GM19468 (cell line): ENCODE results near the gene PRPS1L1.

Source experiments
- ATAC-seq: cut with Tn5 transposase; IDR thresholded peaks from one replicate; pipeline ENCODE4 v1.9.1; 2021; ENCODE audit warnings: mild to moderate bottlenecking, moderate library complexity, moderate number of reproducible peaks; ENCODE audit not compliant: unreplicated experiment; ENCODE audit errors: extremely low read depth

Gene PRPS1L1

DNA sequence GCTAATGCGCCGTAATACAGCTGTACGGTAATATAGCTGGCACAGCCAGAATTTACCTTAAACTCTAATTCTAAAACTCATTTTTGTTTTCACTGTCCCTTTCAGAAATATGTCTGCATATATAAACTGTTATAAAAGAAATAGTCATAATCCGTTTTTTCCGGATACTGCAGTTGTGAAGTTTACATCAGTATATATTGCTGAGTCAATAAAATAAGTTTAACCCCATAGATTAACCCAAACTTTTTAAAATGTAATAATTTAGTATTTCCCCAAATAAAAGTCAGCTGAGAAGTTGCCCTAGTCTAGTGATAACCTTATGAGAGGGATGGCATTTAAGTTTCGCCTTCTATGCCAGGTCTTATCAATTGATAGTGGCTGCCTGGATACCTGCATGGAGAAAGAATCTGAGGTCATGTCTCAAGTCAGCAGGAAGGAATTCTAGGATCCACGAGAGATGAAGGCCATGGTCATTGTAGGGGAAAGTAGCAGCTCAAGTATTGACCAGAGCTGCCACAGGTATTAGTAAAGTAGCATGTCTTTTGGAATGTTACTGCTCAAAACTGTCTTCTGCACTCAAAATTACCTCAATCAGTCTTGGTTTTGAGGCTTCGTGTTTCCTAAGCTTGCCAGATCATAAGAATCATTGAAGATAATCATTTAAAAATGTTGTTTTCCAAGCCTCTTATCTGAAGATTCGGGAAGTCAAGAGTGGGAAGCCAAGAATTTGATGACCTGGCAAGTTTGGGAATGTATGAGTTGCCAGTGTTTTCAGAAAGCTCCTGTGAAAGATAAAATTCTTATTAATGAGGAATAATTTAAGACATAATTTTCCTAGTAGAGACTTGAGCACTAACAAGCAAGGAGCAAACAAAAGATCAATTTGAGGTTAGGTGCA, 10.8 kb downstream of the PRPS1L1 start:
- no peak for ATAC-seq

DNA sequence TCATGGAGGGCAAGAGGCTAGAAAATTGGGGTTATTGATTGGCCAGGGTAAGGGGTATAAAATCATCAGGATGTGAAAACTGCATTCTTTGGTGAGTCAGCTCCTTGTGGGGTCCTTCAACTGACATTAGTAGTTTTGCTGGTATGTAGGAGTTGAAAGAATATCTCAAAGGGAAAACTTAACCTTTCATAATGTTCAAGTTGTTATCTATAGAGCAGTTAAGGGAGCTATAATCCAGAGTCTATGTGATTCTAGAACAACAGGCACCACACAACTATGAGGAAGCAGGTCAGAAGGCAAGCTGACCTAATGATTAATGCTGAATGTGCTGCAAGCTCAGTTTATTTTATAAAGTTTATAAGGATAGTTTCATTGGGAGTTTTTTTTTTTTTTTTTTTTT, 13.7 kb downstream of the PRPS1L1 start:
- ATAC-seq: no peak

GRCh38 chr7:18004372-18004771, 23.3 kb downstream of the PRPS1L1 start:
- no peak for ATAC-seq

- ATAC-seq: no peak
Measured at GRCh38 chr7:18003286-18003994, 24.2 kb downstream of the PRPS1L1 start.

- ATAC-seq: no peak
Measured at GRCh38 chr7:17998692-17999091, 29.0 kb downstream of the PRPS1L1 start.

DNA sequence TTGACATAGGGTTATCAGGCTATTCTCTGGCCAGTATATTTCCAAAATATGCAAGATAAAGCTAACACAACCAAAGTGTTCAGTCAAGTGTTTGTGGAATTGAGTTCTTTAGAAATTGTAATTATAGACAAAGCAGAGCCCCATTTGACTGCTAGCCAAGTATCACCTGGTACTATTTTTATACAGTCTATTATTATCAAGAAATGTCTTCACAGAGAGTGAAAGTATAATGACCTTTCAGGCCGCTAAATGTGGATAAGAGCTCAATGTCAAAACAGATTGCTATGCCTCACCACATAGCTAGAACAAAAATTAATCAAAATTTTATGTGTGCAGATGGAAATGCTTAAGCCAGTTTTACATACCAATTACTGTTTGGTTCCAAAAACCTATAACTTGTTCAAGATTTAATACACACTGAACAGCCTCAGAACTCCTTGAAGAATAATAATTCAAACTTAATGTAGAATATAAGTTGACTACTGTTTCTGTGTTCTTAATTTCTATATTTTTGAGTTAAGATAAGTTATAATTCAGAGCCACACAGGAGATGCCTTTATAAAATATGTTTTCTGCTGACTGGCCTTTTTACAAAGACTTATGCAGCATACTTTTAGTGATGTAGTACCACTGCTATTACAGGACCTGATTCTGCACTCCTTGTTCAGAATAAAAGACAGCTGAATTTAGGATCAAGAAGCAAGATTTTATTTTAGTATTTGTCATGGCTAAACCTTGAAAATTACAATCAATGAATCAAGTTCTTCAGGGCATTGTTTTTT, 31.0 kb downstream of the PRPS1L1 start:
- ATAC-seq: no peak

- no peak for ATAC-seq
Measured at GRCh38 chr7:17996040-17996439, 31.6 kb downstream of the PRPS1L1 start.

GRCh38 chr7:17994079-17994850, 33.4 kb downstream of the PRPS1L1 start:
- ATAC-seq: no peak

- no peak for ATAC-seq
Measured at GRCh38 chr7:17991866-17992648, 35.6 kb downstream of the PRPS1L1 start.

DNA sequence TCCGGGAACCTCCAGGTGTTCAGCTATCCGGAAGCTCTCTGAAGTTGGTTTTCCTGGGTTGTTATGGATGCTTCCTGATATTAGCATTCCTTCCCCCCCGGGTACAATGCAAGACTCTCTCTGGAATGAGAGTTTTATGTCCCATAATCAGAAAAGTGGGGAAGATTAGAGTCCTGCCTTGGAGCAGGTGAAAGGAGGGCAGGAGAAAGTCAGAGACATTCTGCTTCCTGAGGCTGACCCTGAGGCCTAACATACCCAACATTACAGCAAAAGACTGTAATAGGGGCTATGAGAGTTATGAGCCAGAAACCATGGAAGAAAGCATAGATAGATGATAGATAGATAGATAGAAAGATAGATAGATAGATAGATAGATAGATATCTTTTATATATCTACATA, 36.9 kb downstream of the PRPS1L1 start:
- no peak for ATAC-seq

DNA sequence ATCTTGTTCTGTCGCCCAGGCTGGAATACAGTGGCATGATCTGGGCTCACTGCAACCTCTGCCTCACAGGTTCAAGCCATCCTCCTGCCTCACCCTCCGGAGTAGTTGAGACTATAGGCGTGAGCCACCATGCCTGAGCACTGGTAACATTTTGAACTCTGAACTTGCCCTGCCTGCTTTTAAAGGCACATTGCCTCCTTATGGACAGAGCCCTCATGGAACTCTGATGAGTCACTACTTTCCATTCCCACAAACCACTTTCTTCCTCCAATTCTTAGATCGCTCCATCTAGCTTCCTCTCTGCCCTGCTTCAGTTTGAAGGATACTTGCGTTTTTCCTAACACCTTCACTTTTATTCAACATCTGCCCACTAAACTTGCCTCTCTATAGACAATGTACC, 38.1 kb downstream of the PRPS1L1 start:
- no peak for ATAC-seq

- no peak for ATAC-seq
Measured at GRCh38 chr7:17988858-17989257, 38.8 kb downstream of the PRPS1L1 start.

DNA sequence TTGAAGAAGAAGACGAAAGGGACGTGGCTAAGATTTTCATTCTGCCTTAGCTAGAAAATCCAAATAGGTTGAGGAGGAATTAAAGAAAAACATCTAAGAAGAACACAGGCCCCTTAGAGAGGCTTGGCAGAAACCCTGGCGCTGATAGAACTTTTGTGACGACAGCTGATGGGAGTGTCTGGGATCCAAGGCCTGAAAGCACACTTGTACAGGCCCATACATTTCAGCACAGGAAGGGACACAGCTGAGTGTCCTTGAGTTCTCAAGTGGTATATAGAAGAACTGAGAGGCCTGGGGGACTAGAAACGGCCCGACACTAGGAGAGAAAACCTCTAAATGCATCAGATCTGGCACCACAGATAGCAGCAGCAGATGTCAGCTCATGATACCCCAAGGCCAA, 39.5 kb downstream of the PRPS1L1 start:
- no peak for ATAC-seq

DNA sequence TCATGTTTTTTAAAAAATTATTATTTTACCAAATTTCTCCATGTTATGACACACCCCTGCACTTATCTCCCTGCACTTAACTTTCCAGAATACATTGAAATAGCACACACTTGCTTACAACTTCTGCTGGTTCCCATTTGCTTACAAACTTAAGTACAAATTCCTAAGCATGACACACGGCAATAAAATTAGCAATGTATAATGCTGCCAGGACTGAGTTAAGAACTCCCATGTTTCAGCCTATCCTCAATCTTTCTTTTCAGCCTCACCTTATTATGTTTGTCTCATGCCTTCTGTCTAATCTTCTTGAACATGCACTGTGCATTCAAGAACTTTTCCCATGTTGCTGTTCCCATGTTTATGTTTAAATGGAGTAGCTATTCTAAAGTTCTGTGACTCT, 40.8 kb downstream of the PRPS1L1 start:
- ATAC-seq: no peak

- ATAC-seq: no peak
Measured at GRCh38 chr7:17985473-17986239, 42.0 kb downstream of the PRPS1L1 start.

GRCh38 chr7:17984288-17984687, 43.4 kb downstream of the PRPS1L1 start:
- no peak for ATAC-seq

GRCh38 chr7:17983221-17984062, 44.2 kb downstream of the PRPS1L1 start:
- no peak for ATAC-seq

DNA sequence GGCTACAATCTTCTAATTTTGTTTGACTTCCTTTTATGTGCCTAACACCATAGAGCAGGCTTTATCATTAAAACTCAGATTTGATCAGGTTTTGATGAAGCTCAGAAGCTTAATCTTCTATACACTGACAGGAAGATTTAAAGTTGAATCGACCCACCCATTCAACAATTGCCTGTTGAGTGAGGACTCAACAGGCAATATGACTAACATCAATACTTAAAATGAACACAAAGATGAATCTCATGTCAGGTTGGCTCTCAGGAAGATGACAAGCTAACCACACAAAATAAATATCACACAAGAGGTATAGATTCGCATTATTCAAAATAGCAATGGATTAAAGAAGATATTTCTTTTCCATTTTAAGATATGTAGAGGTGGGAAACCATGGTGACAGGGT, 50.7 kb downstream of the PRPS1L1 start:
- ATAC-seq: no peak
